CD4-positive, alpha-beta T cell (primary cell): ENCODE results near the gene PRF1. TPM values are rescaled to one million over a fixed set of nuclear protein-coding genes. Genes with fewer than 3 reads are reported as not detected.
A peak's percentile ranks its signal among the peaks of the same experiment; 100 is the strongest.

ENCODE experiments used
- ATAC-seq: fragments of 200-7000 bp; cut with Tn5 transposase; one replicate; pipeline ENCODE4 v1.10.0; 2022; ENCODE audit warnings: mild to moderate bottlenecking; ENCODE audit not compliant: poor library complexity
- CTCF ChIA-PET: fragments of 350-600 bp; sonication (Branson Sonifier 250); formaldehyde crosslinking; loops from one replicate; lab custom pipeline; 2021; ENCODE audit warnings: antibody characterized with exemption, inconsistent platforms; lab: Charles Lee
- POLR2A ChIA-PET: fragments of 350-600 bp; sonication (Branson Sonifier 250); formaldehyde crosslinking; loops from one replicate; lab custom pipeline; 2021; ENCODE audit warnings: antibody characterized with exemption, inconsistent platforms; lab: Charles Lee
- DNase-seq, 14 experiments: peaks; one replicate each; pipeline ENCODE4 v3.0.0-alpha.2; 2013 to 2020; ENCODE audit warnings: mixed read lengths in 2 of 14
- H3K27ac ChIP-seq, 2 donors: one replicate each; pipeline versions ENCODE4 v1.5.1 to v1.7.0; 2013; ENCODE audit warnings: low read length in 2 of 2, low read depth in 1 of 2, mild to moderate bottlenecking in 1 of 2
- H3K27me3 ChIP-seq, 2 experiments: 1 replicate in 1 of 2; 2 replicates in 1 of 2; pipeline versions ENCODE4 v1.6.1 to v1.7.0; 2013; ENCODE audit warnings: low read length in 2 of 2, control low read depth in 1 of 2, mild to moderate bottlenecking in 1 of 2, moderate library complexity in 1 of 2; ENCODE audit not compliant: insufficient read depth in 2 of 2, control insufficient read depth in 1 of 2
- H3K36me3 ChIP-seq: one replicate; pipeline ENCODE4 v1.6.1; 2013; ENCODE audit warnings: low read length, control low read depth; ENCODE audit not compliant: insufficient read depth
- H3K4me1 ChIP-seq: one replicate; pipeline ENCODE4 v1.6.1; 2013; ENCODE audit warnings: low read length, control low read depth; ENCODE audit not compliant: insufficient read depth
- H3K4me3 ChIP-seq: one replicate; pipeline ENCODE4 v1.5.1; 2013; ENCODE audit warnings: mild to moderate bottlenecking, low read length, moderate library complexity
- H3K9me3 ChIP-seq, 2 experiments: 1 replicate in 1 of 2; 2 replicates in 1 of 2; pipeline versions ENCODE4 v1.6.1 to v1.7.0; 2013; ENCODE audit warnings: low read length in 2 of 2, mild to moderate bottlenecking in 2 of 2, control low read depth in 1 of 2, moderate library complexity in 1 of 2; ENCODE audit not compliant: control insufficient read depth in 1 of 2, insufficient read depth in 1 of 2
- H3K27ac Mint-ChIP-seq: one replicate; pipeline ENCODE4 v1.8.0; 2020; ENCODE audit warnings: mixed read lengths
- H3K27me3 Mint-ChIP-seq: one replicate; pipeline ENCODE4 v1.8.0; 2021; ENCODE audit warnings: mixed read lengths
- H3K36me3 Mint-ChIP-seq: one replicate; pipeline ENCODE4 v1.8.0; 2021; ENCODE audit warnings: low read depth, mixed read lengths
- H3K4me1 Mint-ChIP-seq: one replicate; pipeline ENCODE4 v1.8.0; 2021; ENCODE audit warnings: low read depth, mixed read lengths
- H3K4me3 Mint-ChIP-seq: one replicate; pipeline ENCODE4 v1.8.0; 2020; ENCODE audit warnings: mild to moderate bottlenecking, mixed read lengths
- H3K9me3 Mint-ChIP-seq: one replicate; pipeline ENCODE4 v1.8.0; 2020; ENCODE audit warnings: mixed read lengths
- CTCF ChIP-seq: fragments of 200-600 bp; IDR thresholded peaks from one replicate; pipeline ENCODE4 v1.8.0; 2022; ENCODE audit warnings: antibody characterized with exemption, mild to moderate bottlenecking
- intact Hi-C, 2 experiments: fragments of 100-400 bp; cut with DNase I in 1 of 2; cut with micrococcal nuclease in 1 of 2; formaldehyde crosslinking; loops; one replicate each; pipeline versions ENCODE4 v1.15.1 to v1.9.0; 2023 to 2025; cut with DNase I, micrococcal nuclease
- total RNA-seq, 174 experiments: library from RNA in 2 of 174; stranded (reverse) in 2 of 174; gene quantifications; one replicate each; pipeline ENCODE4 v1.2.3 and lab custom pipeline; 2021 to 2026

Gene PRF1
- total RNA-seq, 2 experiments from 2014 or later = 7.4 to 9.4 TPM

- peaks cover 11% of the 10 kb centered on the region for H3K36me3 Mint-ChIP-seq
- H3K36me3 ChIP-seq = peaks cover 7% of the 10 kb centered on the region
- H3K4me3 Mint-ChIP-seq = no peak overlapping the region
- no peaks in the 10 kb centered on the region for H3K9me3 Mint-ChIP-seq
- no peaks in the 10 kb centered on the region for H3K9me3 ChIP-seq
- H3K4me1 ChIP-seq = peaks cover 46% of the 10 kb centered on the region
- ChIA-PET POLR2A (no interaction called here), CTCF (no interaction called here)
- no peak overlapping the region for H3K4me3 ChIP-seq
- DNase-seq = no peak
- H3K27me3 ChIP-seq = no peaks in the 10 kb centered on the region
- H3K4me1 Mint-ChIP-seq = peaks cover 45% of the 10 kb centered on the region
- no peaks in the 10 kb centered on the region for H3K27me3 Mint-ChIP-seq
- TF ChIP-seq CTCF = no peak
- H3K27ac Mint-ChIP-seq = peak overlapping the region; percentile 32
- no peak for ATAC-seq
- no peak overlapping the region for H3K27ac ChIP-seq
- intact Hi-C loops = no loop called here
Measured at GRCh38 chr10:70605161-70605560, 2.6 kb upstream of the PRF1 start.

GRCh38 chr10:70604106-70604505 lies 1.6 kb upstream of the PRF1 start:
- H3K9me3 ChIP-seq = no peaks in the 10 kb centered on the region
- H3K27me3 ChIP-seq = no peaks in the 10 kb centered on the region
- H3K27ac ChIP-seq = peak overlapping the region in 1 of 2 donors; percentile 73
- no peak for TF ChIP-seq CTCF
- H3K36me3 ChIP-seq = peaks cover 16% of the 10 kb centered on the region
- no peak overlapping the region for H3K4me3 ChIP-seq
- Mint-ChIP-seq H3K4me3 (peak overlapping the region; percentile 99), H3K27ac (peak overlapping the region; percentile 90), H3K9me3 (no peaks in the 10 kb centered on the region), H3K4me1 (peaks cover 44% of the 10 kb centered on the region), H3K36me3 (peaks cover 20% of the 10 kb centered on the region), H3K27me3 (no peaks in the 10 kb centered on the region)
- ChIA-PET CTCF (no interaction called here), POLR2A (interaction anchor here (1.0 kb wide), 1 partner anchor 200 kb away, joined by 4 read pairs; the partner anchor contains the start of gene EIF4EBP2)
- intact Hi-C loops = no loop called here
- DNase-seq = no peak
- ATAC-seq = no peak
- H3K4me1 ChIP-seq = peaks cover 57% of the 10 kb centered on the region

- H3K27me3 ChIP-seq = no peaks in the 10 kb centered on the region
- ChIA-PET CTCF (no interaction called here), POLR2A (interaction anchor here (1.0 to 1.7 kb wide), 2 partner anchors 25 to 200 kb away, joined by 4 to 7 read pairs; partner anchors contain the start of gene EIF4EBP2)
- intact Hi-C loops = no loop called here
- ATAC-seq (no peak), DNase-seq (peak in 5 of 14 experiments; percentile 17 to 84 (median 33))
- H3K4me1 Mint-ChIP-seq = peaks cover 44% of the 10 kb centered on the region
- H3K36me3 Mint-ChIP-seq = peaks cover 25% of the 10 kb centered on the region
- no peak for TF ChIP-seq CTCF
- H3K27ac ChIP-seq = peak overlapping the region; percentile 5 to 73
- H3K27ac Mint-ChIP-seq = peak overlapping the region; percentile 90
- peak overlapping the region; percentile 99 for H3K4me3 Mint-ChIP-seq
- no peaks in the 10 kb centered on the region for H3K27me3 Mint-ChIP-seq
- peak overlapping the region; percentile 76 for H3K4me3 ChIP-seq
- H3K36me3 ChIP-seq = peaks cover 23% of the 10 kb centered on the region
- no peaks in the 10 kb centered on the region for H3K9me3 Mint-ChIP-seq
- H3K4me1 ChIP-seq = peaks cover 63% of the 10 kb centered on the region
- H3K9me3 ChIP-seq = no peaks in the 10 kb centered on the region
Measured at GRCh38 chr10:70603449-70603801, 884 bp upstream of the PRF1 start.
